MM.1S (cell line): ENCODE results near the gene CDC42.

Experiments used
- EZH2 ChIP-seq: fragments of 300-600 bp; sonication (generic); optimal IDR thresholded peaks from 2 replicates; pipeline ENCODE3; 2017; ENCODE audit warnings: low read depth, mild to moderate bottlenecking, antibody characterized with exemption, low read length, mixed read lengths
- EZH2phosphoT487 ChIP-seq: fragments of 300-600 bp; sonication (generic); IDR thresholded peaks from 2 replicates; pipeline ENCODE4 v1.6.1; 2018; ENCODE audit warnings: antibody characterized with exemption, low read length
- TF ChIP-seq, protein P1 (sequence below): fragments of 300-600 bp; sonication (generic); IDR thresholded peaks from 2 replicates; pipeline ENCODE4 v1.5.1; 2016; ENCODE audit warnings: antibody characterized with exemption, low read length, mixed read lengths

DNA sequence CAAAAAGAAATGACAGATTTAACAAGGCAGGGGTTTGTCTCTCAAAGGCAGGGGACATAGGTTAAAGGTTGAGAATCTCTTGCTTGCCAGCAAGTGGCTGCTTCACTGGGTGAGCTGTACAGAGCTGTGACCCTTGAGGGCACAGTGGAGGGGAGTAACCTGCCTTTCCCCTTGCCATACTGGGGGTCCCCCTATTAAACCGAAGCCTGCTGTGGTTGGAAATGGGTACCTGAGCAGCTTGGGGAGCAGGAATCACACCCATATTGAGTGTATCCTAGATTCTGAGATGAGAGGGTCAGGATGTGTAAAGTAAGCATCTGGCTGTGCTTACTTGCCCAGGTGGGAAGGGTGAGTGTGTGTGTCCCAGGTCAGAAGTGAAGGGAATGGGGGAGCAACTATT is 58.6 kb downstream of the CDC42 start:
- TF ChIP-seq EZH2phosphoT487, result no peak
- TF ChIP-seq, protein P1, sequence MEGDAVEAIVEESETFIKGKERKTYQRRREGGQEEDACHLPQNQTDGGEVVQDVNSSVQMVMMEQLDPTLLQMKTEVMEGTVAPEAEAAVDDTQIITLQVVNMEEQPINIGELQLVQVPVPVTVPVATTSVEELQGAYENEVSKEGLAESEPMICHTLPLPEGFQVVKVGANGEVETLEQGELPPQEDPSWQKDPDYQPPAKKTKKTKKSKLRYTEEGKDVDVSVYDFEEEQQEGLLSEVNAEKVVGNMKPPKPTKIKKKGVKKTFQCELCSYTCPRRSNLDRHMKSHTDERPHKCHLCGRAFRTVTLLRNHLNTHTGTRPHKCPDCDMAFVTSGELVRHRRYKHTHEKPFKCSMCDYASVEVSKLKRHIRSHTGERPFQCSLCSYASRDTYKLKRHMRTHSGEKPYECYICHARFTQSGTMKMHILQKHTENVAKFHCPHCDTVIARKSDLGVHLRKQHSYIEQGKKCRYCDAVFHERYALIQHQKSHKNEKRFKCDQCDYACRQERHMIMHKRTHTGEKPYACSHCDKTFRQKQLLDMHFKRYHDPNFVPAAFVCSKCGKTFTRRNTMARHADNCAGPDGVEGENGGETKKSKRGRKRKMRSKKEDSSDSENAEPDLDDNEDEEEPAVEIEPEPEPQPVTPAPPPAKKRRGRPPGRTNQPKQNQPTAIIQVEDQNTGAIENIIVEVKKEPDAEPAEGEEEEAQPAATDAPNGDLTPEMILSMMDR, result no peak
- no peak for TF ChIP-seq EZH2
